ENCODE data around the gene PTRH1. TPM values are rescaled to one million over a fixed set of nuclear protein-coding genes. Genes with fewer than 3 reads are reported as not detected.

Gene PTRH1
- total RNA-seq, 1 donor from 2014 or later, result 22.3 TPM

DNA sequence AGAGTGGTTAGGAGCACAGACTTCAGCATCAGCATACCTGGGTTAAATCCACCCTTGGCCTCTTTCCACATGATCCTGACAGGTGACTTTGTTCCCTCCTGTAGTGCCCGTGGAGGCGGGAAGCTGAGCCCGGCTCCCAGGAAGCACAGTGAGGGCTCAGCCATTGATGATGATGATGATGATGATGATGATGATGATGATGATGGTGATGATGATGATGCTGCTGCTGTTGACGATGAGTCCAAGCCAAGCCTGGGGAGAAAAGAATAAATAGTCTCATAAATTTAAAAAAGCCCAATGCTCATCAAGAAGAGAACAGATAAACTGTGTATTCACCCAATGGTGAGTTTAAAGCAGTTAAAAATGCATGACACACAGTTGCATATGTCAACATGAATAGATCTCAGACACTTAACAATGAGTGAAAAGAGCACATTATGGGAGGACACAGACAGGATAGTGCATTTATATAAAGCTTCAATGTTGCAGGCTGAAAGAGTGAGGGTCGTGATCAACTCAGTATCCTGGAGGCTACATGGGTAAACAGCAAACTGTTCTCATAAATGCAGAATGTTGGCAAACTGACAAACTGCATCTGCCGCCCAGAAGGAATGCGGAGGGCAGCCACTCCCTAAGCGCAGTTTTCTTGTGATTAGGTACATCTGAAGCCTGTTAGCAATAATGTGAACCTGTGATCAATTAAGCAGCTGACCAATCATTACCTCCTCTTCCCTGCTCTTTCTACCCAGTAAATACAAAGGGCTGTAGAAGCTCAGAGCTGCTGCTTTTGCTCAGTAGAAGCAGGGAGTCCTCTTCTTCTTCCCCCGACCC lies 20.4 kb downstream of the PTRH1 start:
- no peak for DNase-seq

DNA sequence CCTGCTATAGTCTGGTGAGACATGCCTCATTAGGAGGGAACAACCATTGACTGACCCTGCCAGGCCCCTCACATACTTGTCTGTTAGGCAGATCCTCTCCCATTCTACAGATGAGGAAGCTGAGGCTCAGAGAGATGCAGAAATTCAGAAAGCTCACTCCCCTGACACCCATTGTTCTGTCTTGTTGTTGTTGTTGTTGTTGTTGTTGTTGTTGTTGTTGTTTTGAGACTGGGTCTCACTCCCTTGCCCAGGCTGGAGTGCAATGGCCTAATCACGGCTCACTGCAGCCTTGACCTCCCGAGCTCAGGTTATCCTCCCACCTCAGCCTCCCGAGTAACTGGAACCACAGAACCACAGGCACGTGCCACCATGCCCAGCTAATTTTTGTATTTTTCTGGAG lies 21.8 kb downstream of the PTRH1 start:
- no peak for DNase-seq

DNA sequence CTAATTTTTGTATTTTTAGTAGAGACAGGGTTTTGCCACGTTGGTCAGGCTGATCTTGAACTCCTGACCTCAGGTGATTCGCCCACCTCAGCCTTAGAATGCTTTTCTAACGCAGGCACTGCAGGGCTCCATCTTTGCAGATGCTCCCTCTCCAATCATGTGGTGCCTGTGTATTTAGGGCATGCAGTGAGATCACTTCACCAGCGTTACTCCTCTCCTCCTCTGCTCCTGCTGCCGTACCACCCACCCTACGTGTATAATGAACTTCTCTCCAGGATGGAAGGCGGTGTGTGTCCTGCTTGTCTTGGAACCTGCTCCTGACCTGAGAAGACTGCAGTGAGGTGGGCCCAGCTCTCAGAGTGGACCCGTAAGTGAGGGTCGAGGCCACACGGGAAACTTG lies 22.3 kb downstream of the PTRH1 start:
- DNase-seq, result no peak

DNA sequence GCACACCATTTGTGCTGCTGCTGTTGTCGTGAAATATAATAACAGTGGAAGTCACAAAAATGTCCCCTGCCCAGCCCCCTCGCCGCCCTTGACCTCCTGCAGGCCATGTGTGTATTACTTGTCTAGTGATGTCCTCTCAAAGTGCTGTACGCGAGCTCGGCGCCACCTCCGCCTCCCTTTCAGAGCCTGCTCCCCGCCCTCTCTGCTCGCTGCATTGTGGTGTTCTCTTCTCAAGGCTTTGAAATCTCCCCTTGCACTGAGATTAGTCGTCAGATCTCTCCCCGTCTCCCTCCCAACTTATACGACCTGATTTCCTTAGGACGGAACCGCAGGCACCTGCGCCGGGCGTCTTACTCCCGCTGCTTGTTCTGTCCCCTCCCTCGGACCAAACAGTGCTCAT lies 23.4 kb downstream of the PTRH1 start:
- DNase-seq, result no peak

DNA sequence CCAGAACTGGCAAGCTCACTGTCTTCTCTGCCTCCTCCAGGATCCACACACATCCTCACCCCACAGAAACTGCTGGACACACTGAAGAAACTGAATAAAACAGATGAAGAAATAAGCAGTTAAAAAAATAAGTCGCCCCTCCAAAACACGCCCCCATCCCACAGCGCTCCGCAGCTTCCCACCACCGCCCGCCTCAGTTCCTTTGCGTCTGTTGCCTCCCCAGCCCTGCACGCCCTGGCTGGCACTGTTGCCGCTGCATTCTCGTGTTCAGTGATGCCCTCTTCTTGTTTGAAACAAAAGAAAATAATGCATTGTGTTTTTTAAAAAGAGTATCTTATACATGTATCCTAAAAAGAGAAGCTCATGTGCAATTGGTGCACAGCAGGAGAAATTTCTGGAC lies 24.7 kb downstream of the PTRH1 start:
- no peak for DNase-seq

DNA sequence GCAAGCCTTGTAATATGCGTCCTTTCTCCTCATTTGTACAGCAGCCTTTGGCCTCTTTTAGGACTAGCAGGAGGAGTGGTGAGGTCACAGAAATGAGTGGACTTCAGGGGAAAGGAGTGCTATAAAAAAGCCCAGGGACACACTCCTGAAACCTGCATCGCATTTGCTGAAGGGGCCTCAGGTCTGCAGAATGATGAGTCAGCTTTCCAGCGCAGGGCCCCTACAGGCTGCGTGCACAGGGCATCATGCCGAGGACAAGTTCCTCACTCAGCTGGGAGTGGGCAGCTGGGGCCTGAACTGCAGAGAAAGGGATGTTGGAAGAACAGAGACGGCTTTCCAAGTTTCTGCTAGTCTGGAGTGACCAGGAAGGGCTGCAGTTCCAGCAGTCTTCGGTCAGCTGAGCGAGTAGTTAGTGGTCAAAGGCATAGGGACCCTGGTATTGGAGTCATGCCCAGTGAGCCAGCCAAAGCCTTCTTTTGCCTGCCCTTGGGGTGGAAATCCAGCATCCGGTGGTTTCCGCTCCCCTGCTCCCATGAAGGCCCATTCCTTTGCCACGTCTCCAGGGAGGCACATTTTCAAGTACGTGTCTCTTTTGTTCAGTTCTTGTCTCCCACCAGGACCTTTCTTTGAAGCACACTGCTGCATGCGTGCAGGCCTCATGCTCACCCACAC lies 26.0 kb downstream of the PTRH1 start:
- DNase-seq, result no peak

DNA sequence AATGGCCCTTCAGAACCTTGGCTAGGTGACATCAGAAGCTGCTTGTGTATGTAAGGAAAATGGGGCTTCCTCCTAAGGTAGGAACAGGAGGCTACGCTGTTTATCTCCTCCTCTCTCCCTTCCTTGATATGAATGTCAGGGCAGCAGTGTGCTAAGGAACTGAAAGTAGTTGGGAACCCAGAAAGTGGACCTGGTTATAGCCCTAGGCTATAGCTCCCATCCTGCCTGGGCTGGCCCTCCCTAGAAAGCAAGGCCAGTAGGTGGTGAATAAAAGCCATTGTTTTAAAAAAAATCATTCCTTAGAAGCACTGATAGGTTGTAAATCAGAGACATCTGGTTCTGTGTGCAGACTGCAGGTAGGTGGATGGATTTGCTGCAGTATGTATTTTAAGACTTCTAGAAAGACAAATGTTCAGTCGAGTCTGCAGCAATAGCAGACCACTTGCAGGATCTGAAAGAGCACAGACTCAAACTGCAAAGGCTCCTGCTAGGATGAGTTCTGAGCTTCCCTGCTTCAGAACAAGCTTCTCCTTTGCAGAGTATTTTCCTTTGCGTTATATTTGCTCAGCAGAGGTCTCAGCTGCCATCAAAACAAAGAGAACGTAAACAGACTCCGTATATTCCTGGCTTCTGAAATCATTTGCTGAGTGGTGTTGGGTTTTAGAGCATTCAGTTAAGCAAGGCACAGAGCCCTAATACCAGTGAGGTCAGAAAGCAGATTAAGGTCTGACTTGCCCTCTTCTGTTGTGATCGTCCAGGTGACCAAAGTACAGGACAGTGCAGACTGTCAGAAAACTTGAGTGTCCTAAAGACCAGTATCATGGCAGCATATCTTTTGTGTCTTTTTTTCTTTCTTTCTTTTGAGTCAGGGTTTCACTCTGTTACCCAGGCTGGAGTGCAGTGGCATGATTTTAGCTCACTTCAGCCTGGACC lies 28.7 kb downstream of the PTRH1 start:
- no peak for DNase-seq

DNA sequence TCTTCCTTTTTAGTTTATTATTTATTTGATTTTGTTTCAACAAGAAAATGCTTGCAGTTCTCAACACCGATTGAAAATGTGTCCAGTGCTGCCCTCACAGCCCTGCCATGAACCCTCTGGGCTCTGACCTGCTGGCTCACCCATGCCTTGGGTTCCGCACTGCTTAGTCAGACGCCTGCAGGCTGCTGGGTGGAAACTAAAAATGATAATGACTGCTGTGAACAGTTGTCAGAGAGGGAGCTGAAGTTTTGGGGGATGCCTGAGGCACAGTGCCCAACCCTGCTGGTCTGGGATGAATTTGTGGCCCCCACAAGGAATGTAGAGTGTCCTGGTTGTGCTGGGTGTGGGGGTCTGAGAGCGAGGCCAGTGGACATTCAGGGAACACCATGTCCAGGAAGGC lies 30.9 kb downstream of the PTRH1 start:
- DNase-seq, result no peak

DNA sequence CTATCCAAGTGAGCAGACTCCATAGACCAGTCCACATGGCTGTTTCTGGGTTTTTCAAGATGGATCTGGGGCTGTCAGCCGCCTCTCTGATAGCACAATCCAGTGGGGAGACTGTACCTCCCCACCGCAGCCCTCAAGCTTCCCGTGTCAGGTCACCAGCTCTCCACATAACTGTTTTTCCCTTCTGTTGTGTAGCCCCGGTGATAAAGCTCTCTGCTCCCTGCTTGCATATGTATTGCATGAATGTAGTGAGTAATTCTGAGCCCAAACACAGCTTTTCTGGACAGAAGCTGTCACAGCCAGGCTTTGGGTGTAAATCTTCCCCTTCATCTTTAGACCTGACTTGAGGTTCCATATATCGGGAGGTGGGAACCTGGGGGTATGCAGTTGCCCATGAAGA lies 31.7 kb downstream of the PTRH1 start:
- DNase-seq, result no peak

DNA sequence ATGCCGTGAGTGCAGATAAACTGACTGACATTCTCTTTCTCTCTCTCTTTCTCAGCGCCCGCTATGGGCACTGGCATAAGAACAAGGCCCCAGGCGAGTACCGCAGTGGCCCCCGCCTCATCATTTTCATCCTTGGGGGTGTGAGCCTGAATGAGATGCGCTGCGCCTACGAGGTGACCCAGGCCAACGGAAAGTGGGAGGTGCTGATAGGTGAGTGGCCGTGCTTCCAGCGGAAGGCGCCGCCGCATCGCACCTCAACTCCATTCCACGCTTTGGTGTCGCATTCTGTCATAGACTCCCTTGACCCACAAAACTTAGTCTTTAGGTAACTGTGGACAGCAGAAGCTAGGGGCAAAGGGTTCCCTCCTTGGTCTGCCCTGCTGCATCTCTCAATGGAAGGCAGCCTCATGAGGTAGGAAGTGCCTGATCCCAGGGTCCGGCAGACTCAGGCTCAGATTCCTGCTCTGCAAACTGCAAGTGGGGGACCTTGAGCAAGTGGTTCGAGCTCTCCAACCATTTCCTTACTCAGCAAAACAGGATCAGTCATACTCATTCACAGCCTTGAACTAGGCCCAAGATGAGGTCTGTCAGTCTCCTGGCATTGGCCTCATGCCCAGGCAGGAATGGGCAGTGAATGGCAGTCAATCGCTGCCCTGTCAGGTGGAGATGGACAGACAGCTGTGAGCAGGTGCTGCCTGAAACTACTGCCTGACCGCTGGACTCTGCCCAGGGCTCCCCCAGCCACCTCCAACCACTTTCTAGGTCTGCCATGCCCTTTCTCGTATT lies 32.9 kb downstream of the PTRH1 start:
- no peak for DNase-seq

DNA sequence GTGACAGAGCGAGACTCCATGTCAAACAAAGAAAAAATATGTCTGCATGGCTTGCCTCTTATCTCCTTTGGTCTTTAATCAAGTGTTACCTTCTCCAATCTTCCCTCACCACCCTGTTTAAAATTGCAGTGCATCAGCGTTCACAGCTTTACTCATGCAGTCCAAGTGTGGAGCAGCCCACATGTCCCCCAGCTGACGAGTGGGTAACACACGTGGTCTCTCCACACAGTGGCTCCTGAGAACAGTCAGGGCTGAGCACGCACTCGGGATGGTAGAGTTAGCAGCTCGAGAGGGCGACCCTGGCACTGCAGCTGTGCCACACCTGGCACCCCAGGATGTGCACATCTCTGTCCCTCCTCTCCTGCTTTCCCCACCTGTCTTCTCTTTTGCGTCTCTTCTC lies 34.6 kb downstream of the PTRH1 start:
- DNase-seq, result no peak

DNA sequence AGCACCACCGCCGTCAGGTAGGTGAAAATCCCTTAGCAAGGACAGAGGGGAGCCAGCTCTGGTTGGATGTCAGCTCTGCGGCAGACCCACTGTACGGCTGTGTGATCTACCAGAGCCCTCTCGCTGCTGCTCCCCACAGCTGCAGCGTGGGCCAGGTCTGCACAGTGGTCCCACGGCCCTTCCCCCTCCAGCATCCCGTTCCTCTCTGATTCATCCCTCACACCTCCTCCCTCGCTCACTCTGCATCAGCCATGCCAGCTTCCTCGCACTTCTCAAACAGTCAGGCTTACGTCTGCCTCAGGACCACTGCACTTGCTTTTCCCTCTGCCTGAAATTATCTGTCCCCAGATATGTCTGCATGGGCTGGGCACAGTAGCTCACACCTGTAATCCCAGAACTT lies 35.2 kb downstream of the PTRH1 start:
- no peak for DNase-seq

DNA sequence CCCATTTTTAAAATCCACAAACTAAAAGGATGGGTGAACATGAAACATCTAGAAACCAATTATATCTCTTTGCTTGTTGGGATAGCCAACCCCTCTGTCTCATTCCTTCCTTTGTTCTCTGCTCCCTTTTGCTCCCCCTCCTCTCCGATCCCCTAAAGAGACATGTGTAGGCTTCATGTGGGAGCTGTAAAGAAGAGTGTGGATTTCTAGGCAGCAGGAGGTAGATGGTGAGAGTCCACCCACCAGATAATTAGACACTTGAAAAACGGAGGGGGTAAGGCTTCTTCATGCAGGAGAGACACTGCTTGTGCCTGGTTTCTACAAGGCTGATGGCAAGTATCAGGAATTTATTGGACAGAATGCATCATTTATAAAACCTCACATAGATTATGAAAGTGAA lies 36.0 kb downstream of the PTRH1 start:
- DNase-seq, result no peak

DNA sequence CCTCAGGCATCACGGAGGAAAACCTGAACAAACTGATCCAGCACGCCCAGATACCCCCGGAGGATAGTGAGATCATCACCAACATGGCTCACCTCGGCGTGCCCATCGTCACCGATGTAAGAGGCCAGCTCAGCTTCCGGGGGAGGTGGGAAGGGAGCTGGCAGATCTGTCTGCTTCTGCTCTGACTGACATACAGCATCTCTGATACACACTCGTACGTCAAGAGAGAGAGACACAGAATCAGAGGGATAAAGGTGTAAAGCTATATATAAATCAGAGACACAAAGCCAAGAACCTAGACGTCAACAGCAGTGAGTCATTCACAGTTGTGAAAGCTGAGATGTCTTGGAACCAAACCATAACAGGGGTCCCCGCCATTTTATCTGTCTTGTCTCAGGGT lies 38.8 kb downstream of the PTRH1 start:
- no peak for DNase-seq

DNA sequence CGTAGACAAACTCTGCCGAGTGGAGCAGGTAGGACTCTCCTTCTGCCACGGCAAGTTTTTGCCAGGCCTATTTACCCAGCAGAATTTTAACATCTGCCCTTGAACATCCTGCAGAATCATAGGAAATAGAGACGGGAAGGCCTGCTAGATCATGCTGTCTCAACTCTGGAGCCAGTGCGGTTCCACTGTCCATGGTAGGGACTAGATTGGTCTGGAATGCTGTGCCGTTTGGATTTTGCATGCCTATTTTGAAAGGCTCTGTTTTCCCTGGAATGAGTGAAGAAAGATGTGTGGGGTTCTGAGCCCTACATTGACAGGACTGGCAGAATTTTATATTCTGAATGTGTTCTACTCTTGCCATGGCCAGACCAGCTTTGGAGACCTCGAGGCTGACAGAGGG lies 42.2 kb downstream of the PTRH1 start:
- DNase-seq, result no peak

DNA sequence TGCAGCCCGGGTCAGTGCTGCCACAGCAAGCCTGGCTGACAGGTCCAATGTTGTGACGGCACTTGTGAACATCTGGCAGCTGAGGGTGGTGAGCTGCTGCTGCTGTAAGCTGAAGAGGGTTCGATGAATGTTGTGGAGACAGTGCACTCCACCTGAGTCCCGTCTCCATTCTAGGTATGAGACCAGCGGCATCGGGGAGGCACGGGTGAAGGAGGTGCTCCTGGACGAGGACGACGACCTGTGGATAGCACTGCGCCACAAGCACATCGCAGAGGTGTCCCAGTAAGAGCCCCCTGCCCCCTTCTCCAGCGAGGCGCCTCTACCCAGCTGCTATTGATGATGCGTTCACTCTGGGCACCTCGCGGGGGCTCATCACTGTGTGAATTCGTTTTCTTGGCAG lies 47.6 kb downstream of the PTRH1 start:
- DNase-seq, result no peak

DNA sequence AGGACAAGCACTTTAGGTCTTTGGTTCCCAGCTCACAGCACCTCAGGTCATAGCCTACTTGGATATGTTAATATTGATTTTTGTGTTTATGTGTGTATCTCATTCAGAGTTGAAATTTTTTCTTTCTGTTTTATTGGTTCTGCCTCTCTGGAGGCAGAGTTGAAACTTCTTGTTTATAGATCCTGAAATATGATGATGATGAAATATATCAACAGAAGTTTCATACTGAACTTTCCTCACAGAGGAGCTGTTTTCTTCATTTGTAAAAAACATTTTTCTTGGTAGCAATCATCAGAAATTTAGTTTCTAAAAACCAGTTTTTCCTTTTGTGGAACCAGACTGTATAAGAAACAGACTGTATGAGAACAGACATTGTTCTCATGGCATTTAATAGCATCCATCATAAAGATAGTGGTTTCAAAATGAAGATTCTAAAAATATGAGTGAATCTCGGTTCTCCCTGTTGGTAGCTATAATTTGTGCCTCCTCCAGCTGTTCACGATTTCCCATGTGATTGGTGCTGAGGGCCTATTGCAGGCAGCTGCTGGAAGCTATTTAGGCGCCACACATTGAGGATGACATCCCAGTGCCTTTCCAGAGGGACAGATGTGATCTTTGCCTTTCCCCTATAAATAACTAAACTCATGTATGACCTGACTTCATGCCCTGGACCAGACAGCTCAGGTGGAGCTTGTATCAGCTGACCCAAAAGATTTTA lies 48.2 kb downstream of the PTRH1 start:
- no peak for DNase-seq

DNA sequence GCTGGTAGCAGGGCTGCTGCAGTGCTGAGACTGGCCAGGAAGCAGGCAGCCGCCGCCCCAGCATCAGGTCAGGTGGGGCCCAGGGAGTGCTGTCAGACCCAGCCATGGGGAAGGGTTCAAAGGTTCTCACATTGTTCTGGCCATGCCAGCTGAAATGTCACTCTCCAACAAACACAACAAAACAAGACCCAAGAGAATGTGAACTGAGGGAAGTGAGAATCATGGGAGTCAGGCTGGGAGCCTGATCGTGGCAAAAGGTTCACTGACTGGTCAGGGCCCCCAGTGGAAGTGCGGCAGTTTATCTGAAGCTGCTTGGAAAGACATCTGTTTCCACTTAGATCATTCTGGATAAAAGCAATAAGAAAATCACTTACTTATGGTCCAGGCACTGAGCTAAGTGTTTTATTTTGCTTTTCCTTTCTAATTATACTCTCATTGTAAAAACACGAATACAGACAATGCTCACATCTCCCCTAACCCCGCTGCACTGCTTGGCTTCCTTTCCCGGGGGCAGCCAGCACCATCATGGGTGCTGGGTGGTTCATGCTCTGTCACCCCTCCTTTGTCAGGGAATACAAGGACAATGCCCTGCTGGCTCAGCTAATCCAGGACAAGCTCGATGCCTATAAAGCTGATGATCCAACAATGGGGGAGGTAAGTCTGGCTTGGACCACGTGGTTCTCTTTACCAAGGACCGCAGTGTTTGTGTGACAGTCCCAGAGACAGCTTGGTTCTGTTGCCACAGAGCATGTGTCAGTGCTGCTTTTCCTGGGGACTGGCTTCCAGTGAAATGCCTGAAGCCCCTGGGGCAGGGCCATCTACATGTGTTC lies 50.6 kb downstream of the PTRH1 start:
- DNase-seq, result no peak

DNA sequence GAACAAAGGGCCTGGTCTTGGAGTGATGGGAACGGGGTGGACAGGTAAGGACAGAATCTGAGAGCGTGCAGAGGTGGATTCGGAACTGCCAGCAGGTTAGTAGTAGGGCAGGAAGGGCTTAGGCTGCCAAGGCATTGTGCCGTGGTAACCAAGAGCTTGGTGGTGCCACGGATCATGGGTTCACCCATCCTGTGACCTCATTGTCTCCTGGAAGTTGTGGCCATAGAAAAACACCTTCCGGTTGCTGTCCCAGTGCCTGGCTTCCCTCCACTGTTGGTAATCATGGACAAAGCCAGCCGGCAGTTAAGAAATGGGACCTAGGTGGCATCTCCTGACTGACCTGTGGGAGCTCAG lies 51.2 kb downstream of the PTRH1 start:
- DNase-seq, result no peak

Data from dermis blood vessel endothelial cell (primary cell).